ENCODE measurements around the gene PRPF6.

The PRPF6 gene

GRCh38 chr20:64064145-64064698, 83.3 kb downstream of the PRPF6 start:
- TF ChIP-seq CTCF (IDR thresholded peaks at IDR 0.05; ENCODE audit: low read depth, low read length), result no peak
- peak in 1 of 2 donors; percentile 64 for DNase-seq (ENCODE audit: low read depth in 2 of 2)
- peak overlapping the region; percentile 84 to 96 for H3K4me3 ChIP-seq (replicated peaks in 1 of 2; ENCODE audit: low read depth in 2 of 2, low read length in 2 of 2)

- no peak for TF ChIP-seq CTCF (IDR thresholded peaks at IDR 0.05; ENCODE audit: low read depth, low read length)
- no peak overlapping the region for H3K4me3 ChIP-seq (replicated peaks in 1 of 2; ENCODE audit: low read depth in 2 of 2, low read length in 2 of 2)
- no peak for DNase-seq (ENCODE audit: low read depth in 2 of 2)
These were observed 84.4 kb downstream of the PRPF6 start for GRCh38 chr20:64065062-64065973.

- H3K4me3 ChIP-seq (replicated peaks in 1 of 2; ENCODE audit: low read depth in 2 of 2, low read length in 2 of 2), result no peak overlapping the region
- TF ChIP-seq CTCF (IDR thresholded peaks at IDR 0.05; ENCODE audit: low read depth, low read length), result no peak
- peak; percentile 70 to 80 for DNase-seq (ENCODE audit: low read depth in 2 of 2)
These were observed 85.0 kb downstream of the PRPF6 start for GRCh38 chr20:64065974-64066343.

- no peak for TF ChIP-seq CTCF (IDR thresholded peaks at IDR 0.05; ENCODE audit: low read depth, low read length)
- H3K4me3 ChIP-seq (replicated peaks in 1 of 2; ENCODE audit: low read depth in 2 of 2, low read length in 2 of 2), result no peak overlapping the region
These were observed 86.2 kb downstream of the PRPF6 start for GRCh38 chr20:64067005-64067632.

GRCh38 chr20:64067733-64068307, 86.9 kb downstream of the PRPF6 start:
- DNase-seq (ENCODE audit: low read depth in 2 of 2), result no peak
- TF ChIP-seq CTCF (IDR thresholded peaks at IDR 0.05; ENCODE audit: low read depth, low read length), result no peak
- H3K4me3 ChIP-seq (replicated peaks in 1 of 2; ENCODE audit: low read depth in 2 of 2, low read length in 2 of 2), result no peak overlapping the region

More at GRCh38 chr20:64067005-64067632, 86.2 kb downstream of the PRPF6 start:
- DNase-seq (ENCODE audit: low read depth in 2 of 2), result no peak

- TF ChIP-seq CTCF (IDR thresholded peaks at IDR 0.05; ENCODE audit: low read depth, low read length), result no peak
- no peak overlapping the region for H3K4me3 ChIP-seq (replicated peaks in 1 of 2; ENCODE audit: low read depth in 2 of 2, low read length in 2 of 2)
- no peak for DNase-seq (ENCODE audit: low read depth in 2 of 2)
These were observed 87.7 kb downstream of the PRPF6 start for GRCh38 chr20:64068386-64069208.

Measured in cardiac fibroblast (primary cell).